Suprapubic skin (tissue), 4 donors: Measurements from ENCODE around the gene LHX3. TPM values are rescaled to one million over a fixed set of nuclear protein-coding genes. Genes with fewer than 3 reads are reported as not detected.

ENCODE experiments used
- DNase-seq, 2 donors: peaks; one replicate each; pipeline ENCODE4 v3.0.0-alpha.2; 2019; ENCODE audit warnings: low spot score in 2 of 2
- H3K27ac ChIP-seq: fragments of 200-600 bp; sonication (generic); one replicate; pipeline ENCODE4 v1.5.1; 2019
- H3K27me3 ChIP-seq: fragments of 200-600 bp; sonication (generic); one replicate; pipeline ENCODE4 v1.5.1; 2019
- H3K36me3 ChIP-seq: fragments of 200-600 bp; sonication (generic); one replicate; pipeline ENCODE4 v1.5.1; 2019
- H3K4me1 ChIP-seq: fragments of 200-600 bp; sonication (generic); one replicate; pipeline ENCODE4 v1.5.1; 2019
- H3K4me3 ChIP-seq: fragments of 200-600 bp; sonication (generic); one replicate; pipeline ENCODE4 v1.5.1; 2019; ENCODE audit warnings: mild to moderate bottlenecking
- H3K9me3 ChIP-seq: fragments of 200-600 bp; sonication (generic); one replicate; pipeline ENCODE4 v1.5.1; 2019
- CTCF ChIP-seq, 2 donors: fragments of 200-600 bp in 1 of 2; fragments of 450-650 bp in 1 of 2; sonication (generic) in 1 of 2; IDR thresholded peaks; one replicate each; pipeline ENCODE4 v1.5.1; 2016 to 2019; ENCODE audit warnings: antibody characterized with exemption in 2 of 2, mild to moderate bottlenecking in 1 of 2, moderate library complexity in 1 of 2
- EP300 ChIP-seq: sonication (generic); formaldehyde crosslinking; IDR thresholded peaks from one replicate; pipeline ENCODE4 v1.6.1; 2017; ENCODE audit warnings: antibody characterized with exemption
- POLR2A ChIP-seq, 2 donors: fragments of 450-650 bp; IDR thresholded peaks; one replicate each; pipeline ENCODE4 v1.6.1; 2017; ENCODE audit warnings: antibody characterized with exemption in 2 of 2, mild to moderate bottlenecking in 2 of 2, moderate library complexity in 2 of 2
- POLR2AphosphoS5 ChIP-seq, 3 donors: sonication (generic); formaldehyde crosslinking; IDR thresholded peaks; one replicate each; pipeline ENCODE4 v1.6.1; 2017; ENCODE audit warnings: antibody characterized with exemption in 3 of 3
- WGBS: methylation state at CpG from one replicate; pipeline ENCODE4 v1.1.5; 2018; 5-methylcytosine and 5-hydroxymethylcytosine counted together
- total RNA-seq, 4 donors: library from RNA; depleted of rRNA; stranded (reverse); fragments of >200 nt; gene quantifications; one replicate each; pipeline ENCODE4 v1.1.0, GENCODE V29; 2016

Gene LHX3
- total RNA-seq, 4 donors from 2014 or later, result 0.26 TPM; not detected in 2

- WGBS, result 43% methylated on average over 11 of the region's 11 CpGs
- no peak for TF ChIP-seq EP300
- no peak for TF ChIP-seq POLR2A (IDR thresholded peaks at IDR 0.05)
- no peak for TF ChIP-seq CTCF (IDR thresholded peaks at IDR 0.05)
- TF ChIP-seq POLR2AphosphoS5 (IDR thresholded peaks at IDR 0.05), result no peak
Measured at GRCh38 chr9:136244122-136244968, 39.4 kb upstream of the LHX3 start.

GRCh38 chr9:136243631-136244030 lies 38.7 kb upstream of the LHX3 start:
- H3K9me3 ChIP-seq, result no peaks in the 10 kb centered on the region
- H3K4me1 ChIP-seq, result peaks cover 56% of the 10 kb centered on the region
- no peaks in the 10 kb centered on the region for H3K36me3 ChIP-seq
- TF ChIP-seq EP300 (no peak), POLR2AphosphoS5 (IDR thresholded peaks at IDR 0.05) (no peak), CTCF (IDR thresholded peaks at IDR 0.05) (no peak), POLR2A (IDR thresholded peaks at IDR 0.05) (no peak)
- no peaks in the 10 kb centered on the region for H3K27me3 ChIP-seq
- no peak overlapping the region for H3K27ac ChIP-seq
- H3K4me3 ChIP-seq, result no peak overlapping the region
- WGBS, result 68% methylated on average over 4 of the region's 4 CpGs
- no peak for DNase-seq

More at GRCh38 chr9:136244122-136244968, 39.4 kb upstream of the LHX3 start:
- DNase-seq, result no peak
- Histone ChIP-seq H3K9me3 (no peaks in the 10 kb centered on the region), H3K27ac (no peak overlapping the region), H3K36me3 (no peaks in the 10 kb centered on the region), H3K27me3 (no peaks in the 10 kb centered on the region), H3K4me3 (peak overlapping the region; percentile 92), H3K4me1 (peaks cover 54% of the 10 kb centered on the region)

GRCh38 chr9:136242918-136243525 lies 38.1 kb upstream of the LHX3 start:
- Histone ChIP-seq H3K27ac (no peak overlapping the region), H3K4me1 (peaks cover 57% of the 10 kb centered on the region), H3K9me3 (no peaks in the 10 kb centered on the region), H3K4me3 (no peak overlapping the region), H3K27me3 (no peaks in the 10 kb centered on the region), H3K36me3 (no peaks in the 10 kb centered on the region)
- no peak for TF ChIP-seq POLR2A (IDR thresholded peaks at IDR 0.05)
- no peak for TF ChIP-seq CTCF (IDR thresholded peaks at IDR 0.05)
- TF ChIP-seq POLR2AphosphoS5 (IDR thresholded peaks at IDR 0.05), result no peak
- no peak for TF ChIP-seq EP300
- DNase-seq, result no peak
- 57% methylated on average over 6 of the region's 6 CpGs for WGBS

GRCh38 chr9:136242248-136242647 lies 37.3 kb upstream of the LHX3 start:
- no peaks in the 10 kb centered on the region for H3K27me3 ChIP-seq
- H3K27ac ChIP-seq, result no peak overlapping the region
- peaks cover 52% of the 10 kb centered on the region for H3K4me1 ChIP-seq
- H3K36me3 ChIP-seq, result no peaks in the 10 kb centered on the region
- H3K9me3 ChIP-seq, result no peaks in the 10 kb centered on the region
- TF ChIP-seq POLR2A (IDR thresholded peaks at IDR 0.05), result no peak
- no peak for TF ChIP-seq POLR2AphosphoS5 (IDR thresholded peaks at IDR 0.05)
- no peak for TF ChIP-seq CTCF (IDR thresholded peaks at IDR 0.05)
- TF ChIP-seq EP300, result no peak
- DNase-seq, result no peak
- H3K4me3 ChIP-seq, result no peak overlapping the region
- 30% methylated on average over 2 of the region's 8 CpGs for WGBS

- DNase-seq, result no peak
- Histone ChIP-seq H3K4me1 (peaks cover 48% of the 10 kb centered on the region), H3K4me3 (no peak overlapping the region), H3K27ac (no peak overlapping the region), H3K36me3 (peaks cover 5% of the 10 kb centered on the region), H3K9me3 (no peaks in the 10 kb centered on the region), H3K27me3 (no peaks in the 10 kb centered on the region)
- WGBS, result 94% methylated on average over 9 of the region's 13 CpGs
- TF ChIP-seq EP300, result no peak
- TF ChIP-seq CTCF (IDR thresholded peaks at IDR 0.05), result no peak
- no peak for TF ChIP-seq POLR2AphosphoS5 (IDR thresholded peaks at IDR 0.05)
- no peak for TF ChIP-seq POLR2A (IDR thresholded peaks at IDR 0.05)
Measured at GRCh38 chr9:136241542-136241941, 36.6 kb upstream of the LHX3 start.
